GM21723 (cell line): ENCODE data around the gene GLYR1.

ENCODE experiments used
- ATAC-seq: cut with Tn5 transposase; IDR thresholded peaks from one replicate; pipeline ENCODE4 v1.9.1; 2021; ENCODE audit warnings: mild to moderate bottlenecking, moderate library complexity; ENCODE audit not compliant: unreplicated experiment

GLYR1 gene

GRCh38 chr16:4850211-4850610 is 3.1 kb upstream of the GLYR1 start:
- no peak for ATAC-seq

GRCh38 chr16:4847774-4848587 is 893 bp upstream of the GLYR1 start:
- peak; percentile 27 for ATAC-seq

- peak; percentile 23 for ATAC-seq
These were observed 586 bp downstream of the GLYR1 start for GRCh38 chr16:4846503-4846900.

GRCh38 chr16:4840984-4841383 is 6.1 kb downstream of the GLYR1 start:
- no peak for ATAC-seq

GRCh38 chr16:4839942-4840341 is 7.1 kb downstream of the GLYR1 start:
- ATAC-seq = no peak

- ATAC-seq = no peak
These were observed 9.2 kb downstream of the GLYR1 start for GRCh38 chr16:4837733-4838501.

GRCh38 chr16:4836727-4837126 is 10.4 kb downstream of the GLYR1 start:
- ATAC-seq = no peak

- no peak for ATAC-seq
These were observed 13.5 kb downstream of the GLYR1 start for GRCh38 chr16:4833584-4833983.

GRCh38 chr16:4832698-4833343 is 14.3 kb downstream of the GLYR1 start:
- no peak for ATAC-seq

GRCh38 chr16:4831616-4832015 is 15.5 kb downstream of the GLYR1 start:
- ATAC-seq = no peak

- no peak for ATAC-seq
These were observed 16.7 kb downstream of the GLYR1 start for GRCh38 chr16:4830408-4830807.

- ATAC-seq = no peak
These were observed 18.3 kb downstream of the GLYR1 start for GRCh38 chr16:4828567-4829321.

- ATAC-seq = no peak
These were observed 20.1 kb downstream of the GLYR1 start for GRCh38 chr16:4826980-4827379.

GRCh38 chr16:4826526-4826925 is 20.6 kb downstream of the GLYR1 start:
- ATAC-seq = no peak

- ATAC-seq = no peak
These were observed 21.9 kb downstream of the GLYR1 start for GRCh38 chr16:4825196-4825595.

GRCh38 chr16:4820652-4821051 is 26.4 kb downstream of the GLYR1 start:
- no peak for ATAC-seq

- no peak for ATAC-seq
These were observed 32.4 kb downstream of the GLYR1 start for GRCh38 chr16:4814542-4815173.

- no peak for ATAC-seq
These were observed 33.0 kb downstream of the GLYR1 start for GRCh38 chr16:4814046-4814445.

- no peak for ATAC-seq
These were observed 33.7 kb downstream of the GLYR1 start for GRCh38 chr16:4813251-4814003.

GRCh38 chr16:4811773-4812172 is 35.3 kb downstream of the GLYR1 start:
- no peak for ATAC-seq
